GM19239 (cell line): ENCODE measurements around the gene ARHGAP6.
A peak's percentile ranks its signal among the peaks of the same experiment; 100 is the strongest.
"Not testable (repeated sequence)": the region's sequence is repeated elsewhere in the genome, so short reads cannot be mapped to it uniquely, and the experiment has no call there.

Experiments used
- DNase-seq: peaks from one replicate; pipeline ENCODE4 v3.0.0; 2011; ENCODE audit warnings: low spot score; ENCODE audit not compliant: insufficient read length
- FAIRE-seq: peaks from 2 replicates; lab custom pipeline; 2011; peaks lifted over from hg19 to GRCh38; lab: Jason Lieb, UNC

The ARHGAP6 gene

GRCh38 chrX:11376163-11376562 lies 289.6 kb downstream of the ARHGAP6 start:
- FAIRE-seq (no peak), DNase-seq (no peak)

- FAIRE-seq (no peak), DNase-seq (no peak)
These were observed 290.1 kb downstream of the ARHGAP6 start for GRCh38 chrX:11375614-11376119.

- DNase-seq, result no peak
- no peak for FAIRE-seq
These were observed 291.1 kb downstream of the ARHGAP6 start for GRCh38 chrX:11374570-11374969.

- FAIRE-seq (no peak), DNase-seq (no peak)
These were observed 294.6 kb downstream of the ARHGAP6 start for GRCh38 chrX:11371106-11371505.

GRCh38 chrX:11367609-11368430 lies 297.9 kb downstream of the ARHGAP6 start:
- no peak for DNase-seq
- FAIRE-seq, result peak; percentile 77

GRCh38 chrX:11366998-11367595 lies 298.6 kb downstream of the ARHGAP6 start:
- no peak for DNase-seq

GRCh38 chrX:11365426-11365825 lies 300.3 kb downstream of the ARHGAP6 start:
- FAIRE-seq, result no peak
- DNase-seq, result no peak

More at GRCh38 chrX:11366998-11367595, 298.6 kb downstream of the ARHGAP6 start:
- peak; percentile 58 for FAIRE-seq

GRCh38 chrX:11364835-11365234 lies 300.9 kb downstream of the ARHGAP6 start:
- no peak for FAIRE-seq
- no peak for DNase-seq

GRCh38 chrX:11363825-11364224 lies 301.9 kb downstream of the ARHGAP6 start:
- not testable (repeated sequence) for FAIRE-seq, DNase-seq

- peak; percentile 6 for DNase-seq
- FAIRE-seq, result peak; percentile 97
These were observed 302.6 kb downstream of the ARHGAP6 start for GRCh38 chrX:11363069-11363594.

GRCh38 chrX:11361666-11362065 lies 304.1 kb downstream of the ARHGAP6 start:
- not testable (repeated sequence) for DNase-seq, FAIRE-seq

- FAIRE-seq, result not testable (repeated sequence)
These were observed 309.8 kb downstream of the ARHGAP6 start for GRCh38 chrX:11355944-11356343.

GRCh38 chrX:11355259-11355909 lies 310.3 kb downstream of the ARHGAP6 start:
- no peak for DNase-seq
- FAIRE-seq, result peak; percentile 84

More at GRCh38 chrX:11355944-11356343, 309.8 kb downstream of the ARHGAP6 start:
- not testable (repeated sequence) for DNase-seq

- DNase-seq, result no peak
- peak; percentile 71 for FAIRE-seq
These were observed 313.4 kb downstream of the ARHGAP6 start for GRCh38 chrX:11352296-11352741.

GRCh38 chrX:11351375-11352295 lies 314.1 kb downstream of the ARHGAP6 start:
- FAIRE-seq (peak; percentile 21), DNase-seq (no peak)

GRCh38 chrX:11349661-11350337 lies 315.9 kb downstream of the ARHGAP6 start:
- FAIRE-seq (no peak), DNase-seq (no peak)

GRCh38 chrX:11349020-11349419 lies 316.7 kb downstream of the ARHGAP6 start:
- FAIRE-seq, result peak; percentile 83

GRCh38 chrX:11347300-11347699 lies 318.4 kb downstream of the ARHGAP6 start:
- DNase-seq, result no peak
- FAIRE-seq, result no peak

More at GRCh38 chrX:11349020-11349419, 316.7 kb downstream of the ARHGAP6 start:
- no peak for DNase-seq
